Fibroblast of skin of right quadriceps (primary cell): ENCODE results near the gene NCF2.
A peak's percentile ranks its signal among the peaks of the same experiment; 100 is the strongest.
"Not testable (repeated sequence)": the region's sequence is repeated elsewhere in the genome, so short reads cannot be mapped to it uniquely, and the experiment has no call there.

Experiments
- DNase-seq: peaks from one replicate; pipeline ENCODE4 v3.0.0-alpha.2; 2013

Gene NCF2, protein sequence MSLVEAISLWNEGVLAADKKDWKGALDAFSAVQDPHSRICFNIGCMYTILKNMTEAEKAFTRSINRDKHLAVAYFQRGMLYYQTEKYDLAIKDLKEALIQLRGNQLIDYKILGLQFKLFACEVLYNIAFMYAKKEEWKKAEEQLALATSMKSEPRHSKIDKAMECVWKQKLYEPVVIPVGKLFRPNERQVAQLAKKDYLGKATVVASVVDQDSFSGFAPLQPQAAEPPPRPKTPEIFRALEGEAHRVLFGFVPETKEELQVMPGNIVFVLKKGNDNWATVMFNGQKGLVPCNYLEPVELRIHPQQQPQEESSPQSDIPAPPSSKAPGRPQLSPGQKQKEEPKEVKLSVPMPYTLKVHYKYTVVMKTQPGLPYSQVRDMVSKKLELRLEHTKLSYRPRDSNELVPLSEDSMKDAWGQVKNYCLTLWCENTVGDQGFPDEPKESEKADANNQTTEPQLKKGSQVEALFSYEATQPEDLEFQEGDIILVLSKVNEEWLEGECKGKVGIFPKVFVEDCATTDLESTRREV

DNA sequence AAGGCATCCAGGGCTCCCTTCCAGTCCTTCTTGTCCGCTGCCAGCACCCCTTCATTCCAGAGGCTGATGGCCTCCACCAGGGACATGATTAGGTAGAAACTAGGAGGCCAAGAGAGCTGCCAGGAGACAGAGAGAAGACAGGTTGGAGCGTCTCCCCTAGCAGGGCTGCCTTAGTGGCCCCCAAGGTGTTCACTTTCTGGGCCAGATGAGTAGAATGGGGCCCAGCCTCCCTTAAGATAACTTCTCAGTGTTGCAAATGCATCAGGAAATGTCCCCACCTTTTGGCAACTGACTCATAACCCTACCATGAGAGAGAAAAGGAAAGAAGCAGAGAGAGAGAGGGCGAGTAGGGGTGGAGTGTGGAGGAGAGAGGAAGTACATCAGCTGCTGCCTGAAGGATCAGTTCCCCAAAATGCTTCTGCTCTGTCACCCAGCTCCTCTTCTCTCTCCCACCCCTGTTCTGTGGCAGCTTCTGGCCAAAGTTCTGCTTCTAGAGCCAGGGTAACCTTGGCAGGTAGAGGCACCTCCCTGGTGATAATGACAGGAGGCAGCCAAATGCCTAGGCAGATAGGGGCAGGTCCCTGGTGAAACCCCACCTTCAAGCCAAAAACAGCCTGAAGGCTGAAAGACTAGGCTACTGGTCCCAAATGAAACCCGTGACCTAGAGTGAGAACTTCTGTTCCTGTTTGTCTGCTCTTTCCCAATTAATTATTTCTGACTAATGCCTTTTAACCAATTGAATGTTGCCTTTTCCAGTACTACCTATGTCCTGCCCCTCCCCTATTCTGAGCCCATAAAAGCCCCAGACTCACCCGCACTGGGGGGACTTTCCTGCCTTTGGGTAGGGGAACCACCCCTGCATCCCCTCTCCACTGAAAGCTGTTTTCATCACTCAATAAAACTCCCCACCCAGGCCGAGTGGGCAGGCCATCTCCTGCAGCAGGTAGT is at the start of gene NCF2:
NCF2 (minus strand) TSS at position 216 of the 948 bp plus-strand sequence; CDS start at position 86, 130 bp downstream.
- DNase-seq: no peak

DNA sequence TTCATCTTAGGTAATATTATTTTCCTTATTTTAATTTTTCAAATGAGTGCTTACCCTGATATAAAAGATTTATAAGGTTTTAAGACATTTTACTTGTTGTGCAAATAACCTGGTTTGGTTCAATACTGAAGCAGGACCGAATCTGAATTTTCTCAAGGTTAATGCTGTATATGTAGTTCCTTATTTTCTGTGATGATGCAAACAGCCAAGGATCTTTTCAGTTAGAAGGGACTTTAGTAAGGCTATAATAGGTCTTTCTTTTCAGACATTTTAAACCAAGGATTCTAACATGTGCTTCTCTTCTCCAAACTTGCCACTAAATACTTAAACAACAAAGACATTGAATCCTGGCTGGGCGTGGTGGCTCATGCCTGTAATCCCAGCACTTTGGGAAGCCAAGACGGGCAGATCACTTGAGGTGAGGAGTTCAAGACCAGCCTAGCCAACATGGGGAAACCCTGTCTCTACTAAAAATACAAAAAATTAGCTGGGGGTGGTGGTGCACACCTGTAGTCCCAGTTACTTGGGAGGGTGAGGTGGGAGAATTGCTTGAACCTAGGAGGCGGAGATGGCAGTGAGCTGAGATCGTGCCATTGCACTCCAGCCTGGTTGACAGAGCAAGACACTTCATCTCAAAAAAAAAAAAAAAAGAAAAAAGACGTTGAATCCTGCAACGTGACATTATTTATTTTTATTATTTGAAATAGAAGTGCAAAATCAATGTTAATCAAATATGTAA is 48.6 kb upstream of the NCF2 start:
- DNase-seq: no peak

DNA sequence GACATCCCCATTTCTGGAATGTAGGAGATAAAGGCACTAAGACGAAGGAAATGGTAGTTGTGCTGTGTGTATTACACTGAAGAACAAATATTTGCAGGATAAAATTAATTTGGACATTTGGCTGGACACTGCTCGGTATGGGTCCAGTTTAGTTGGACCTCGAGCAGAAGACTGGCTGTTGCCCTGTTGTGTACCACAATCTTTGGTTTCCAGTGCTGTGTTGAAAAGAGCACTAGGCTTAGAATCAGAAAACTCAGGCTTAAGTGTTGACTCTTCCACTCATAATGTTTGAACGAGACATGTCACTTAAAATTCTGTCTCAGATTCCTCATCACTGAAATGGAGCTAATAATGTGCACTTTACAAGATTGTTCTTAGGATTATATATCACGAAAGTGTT is 46.5 kb upstream of the NCF2 start:
- no peak for DNase-seq

DNA sequence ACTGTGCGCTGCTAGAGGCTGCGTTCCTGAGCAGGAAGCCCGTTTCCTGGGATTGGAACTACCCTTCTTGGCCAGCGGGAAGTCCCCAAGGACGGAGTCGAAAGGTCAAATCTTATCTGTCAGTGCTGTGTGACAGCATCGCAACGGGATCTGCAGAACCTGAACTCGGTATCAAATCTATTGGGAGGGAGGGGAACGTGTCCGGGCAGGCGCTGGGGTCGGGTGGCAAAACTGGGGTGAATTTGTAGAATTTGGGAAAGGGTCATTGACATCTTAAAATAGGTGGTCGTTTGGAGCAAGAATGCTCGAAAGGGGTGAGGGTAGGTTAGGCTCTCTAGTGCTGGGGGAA is 46.0 kb upstream of the NCF2 start:
- no peak for DNase-seq

DNA sequence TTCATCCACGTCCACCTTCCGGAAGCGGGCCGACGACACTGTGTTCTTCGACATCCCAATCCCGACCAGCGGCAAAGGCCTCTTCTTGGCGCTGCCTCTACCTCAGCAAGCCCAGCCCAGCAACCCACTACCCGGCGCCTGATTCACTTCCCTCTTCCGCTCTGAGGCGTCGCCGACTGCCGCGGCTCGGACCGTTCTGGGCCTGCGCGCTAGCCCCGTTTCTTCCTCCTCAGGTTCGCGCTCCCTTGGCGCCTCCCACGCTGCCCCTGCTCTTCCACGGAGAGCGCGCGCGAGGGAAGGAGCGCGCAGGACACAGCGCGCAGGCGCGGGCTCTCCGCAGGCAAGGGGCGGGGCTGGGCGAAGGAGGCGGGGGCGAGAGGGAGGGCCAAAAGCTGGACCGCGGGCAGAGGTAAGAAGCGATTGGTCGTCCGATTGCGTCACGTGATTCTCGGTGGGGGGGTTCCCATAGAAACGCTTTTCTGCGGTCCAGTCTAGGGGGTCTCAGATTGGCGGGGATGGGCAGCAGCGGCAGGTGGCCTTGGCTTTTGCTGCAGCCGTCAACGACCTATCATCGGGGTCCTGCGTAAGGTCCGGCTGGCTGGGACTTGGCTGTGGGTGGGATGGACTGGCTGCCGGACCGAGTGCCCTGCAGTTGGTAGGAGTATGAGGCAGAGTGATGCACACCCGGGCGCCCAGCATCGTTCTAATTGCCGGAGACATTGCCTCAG is 45.5 kb upstream of the NCF2 start, which contains the start of gene ARPC5:
ARPC5 (minus strand) TSS at position 178 of the 728 bp plus-strand sequence; CDS start at position 54, 124 bp downstream.
- DNase-seq: peak; percentile 99

- DNase-seq: peak; percentile 35
These were observed 44.9 kb upstream of the NCF2 start for GRCh38 chr1:183635099-183635605.

DNA sequence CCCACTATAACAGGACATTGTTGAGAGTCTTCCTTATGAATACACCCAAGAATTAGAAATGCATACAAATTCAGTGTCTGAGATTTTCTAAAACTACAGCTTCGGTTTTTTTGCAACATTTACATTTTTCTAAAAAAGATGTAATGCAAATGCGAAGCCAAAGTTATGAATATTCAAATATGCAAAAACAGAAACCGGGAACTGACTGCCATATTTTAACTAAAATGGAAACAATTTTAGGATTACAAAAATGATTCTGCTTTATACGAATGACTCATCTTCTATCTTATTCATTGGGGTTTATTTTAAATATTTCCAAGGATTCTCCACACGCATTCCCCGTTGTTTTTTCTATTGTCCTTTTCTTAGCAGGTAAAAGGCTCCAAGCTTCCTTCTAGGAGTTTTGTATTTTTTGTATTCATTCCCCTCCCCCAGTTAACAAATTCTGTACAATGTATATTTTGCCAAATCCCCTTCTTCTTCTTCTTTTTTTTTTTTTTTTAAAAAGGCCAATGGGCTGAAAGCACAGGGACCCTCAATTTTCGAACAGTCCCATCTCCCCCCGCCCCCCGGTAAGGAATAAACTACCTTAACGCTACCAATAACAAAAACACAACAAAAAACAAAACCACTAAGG is 44.3 kb upstream of the NCF2 start:
- DNase-seq: no peak

DNA sequence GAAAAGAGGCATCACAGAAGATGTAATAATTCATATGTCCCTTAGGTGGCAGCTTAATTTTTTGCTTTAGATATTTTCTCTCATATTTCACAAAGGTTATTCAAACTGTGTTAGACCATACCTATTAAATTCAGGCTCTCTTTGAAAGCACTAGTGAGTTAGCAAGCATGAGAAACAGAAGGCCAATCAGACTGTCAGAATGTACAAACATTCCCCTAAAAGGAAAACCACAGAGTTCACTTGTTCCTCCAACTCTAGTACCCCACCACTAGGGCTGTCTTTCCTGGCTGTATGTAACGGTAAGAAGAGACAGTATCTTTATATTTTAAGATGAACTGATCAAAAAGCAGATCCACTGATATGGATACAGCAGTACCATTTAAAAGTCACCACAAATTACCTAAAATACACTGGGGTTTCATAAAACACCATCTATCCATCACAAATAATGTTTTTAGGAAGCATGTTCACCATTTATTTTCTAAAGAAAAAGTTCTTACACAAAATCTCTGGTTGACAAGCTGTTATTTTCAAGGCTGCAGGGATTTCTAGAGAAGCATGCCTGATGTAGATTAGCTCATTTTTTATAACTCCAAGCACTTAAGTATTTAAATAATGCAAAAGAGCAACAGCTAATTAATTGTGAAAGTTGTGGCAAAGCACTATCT is 43.6 kb upstream of the NCF2 start:
- peak; percentile 94 for DNase-seq

DNA sequence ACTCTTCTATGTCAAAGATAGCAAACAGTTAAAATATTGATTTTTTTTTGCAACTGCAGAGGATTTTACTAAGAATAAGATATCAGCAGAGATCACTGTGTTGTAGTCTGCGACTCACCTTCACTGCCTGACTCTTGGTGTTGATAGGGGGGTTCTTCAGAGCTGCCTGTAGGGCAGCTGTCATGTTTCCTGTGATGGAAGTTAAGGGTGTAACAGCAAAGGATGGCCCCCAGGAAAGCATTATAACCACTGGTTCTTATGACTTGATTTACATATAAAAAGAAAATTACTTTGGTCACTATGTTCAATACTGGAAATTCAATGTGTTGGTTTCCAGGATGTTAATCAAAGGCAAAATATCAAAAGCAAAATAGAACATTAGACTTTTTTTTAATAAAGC is 42.7 kb upstream of the NCF2 start:
- peak; percentile 18 for DNase-seq

DNA sequence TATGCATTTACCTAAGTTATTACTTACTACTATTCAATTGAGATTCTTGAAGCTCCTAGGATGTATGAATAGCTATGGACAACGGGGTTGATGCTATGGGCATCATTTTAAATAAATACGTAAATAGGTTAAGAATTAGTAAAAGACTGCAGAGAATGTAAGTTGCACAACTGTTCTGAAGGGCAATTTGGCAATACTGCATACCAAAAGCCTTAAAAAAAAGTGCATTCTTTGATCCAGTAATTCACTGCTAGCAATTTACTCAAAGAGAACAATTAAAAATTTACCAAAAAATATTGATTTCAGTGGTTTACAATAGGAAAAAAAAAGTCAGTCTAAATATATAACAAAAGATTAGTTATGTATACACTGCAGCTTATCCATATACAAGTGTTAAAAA is 41.9 kb upstream of the NCF2 start:
- DNase-seq: peak; percentile 72

- DNase-seq: peak; percentile 16
These were observed 40.5 kb upstream of the NCF2 start for GRCh38 chr1:183630748-183631147.

GRCh38 chr1:183628537-183628936 is 38.3 kb upstream of the NCF2 start:
- no peak for DNase-seq

- DNase-seq: not testable (repeated sequence)
These were observed 36.0 kb upstream of the NCF2 start for GRCh38 chr1:183626236-183626635.

DNA sequence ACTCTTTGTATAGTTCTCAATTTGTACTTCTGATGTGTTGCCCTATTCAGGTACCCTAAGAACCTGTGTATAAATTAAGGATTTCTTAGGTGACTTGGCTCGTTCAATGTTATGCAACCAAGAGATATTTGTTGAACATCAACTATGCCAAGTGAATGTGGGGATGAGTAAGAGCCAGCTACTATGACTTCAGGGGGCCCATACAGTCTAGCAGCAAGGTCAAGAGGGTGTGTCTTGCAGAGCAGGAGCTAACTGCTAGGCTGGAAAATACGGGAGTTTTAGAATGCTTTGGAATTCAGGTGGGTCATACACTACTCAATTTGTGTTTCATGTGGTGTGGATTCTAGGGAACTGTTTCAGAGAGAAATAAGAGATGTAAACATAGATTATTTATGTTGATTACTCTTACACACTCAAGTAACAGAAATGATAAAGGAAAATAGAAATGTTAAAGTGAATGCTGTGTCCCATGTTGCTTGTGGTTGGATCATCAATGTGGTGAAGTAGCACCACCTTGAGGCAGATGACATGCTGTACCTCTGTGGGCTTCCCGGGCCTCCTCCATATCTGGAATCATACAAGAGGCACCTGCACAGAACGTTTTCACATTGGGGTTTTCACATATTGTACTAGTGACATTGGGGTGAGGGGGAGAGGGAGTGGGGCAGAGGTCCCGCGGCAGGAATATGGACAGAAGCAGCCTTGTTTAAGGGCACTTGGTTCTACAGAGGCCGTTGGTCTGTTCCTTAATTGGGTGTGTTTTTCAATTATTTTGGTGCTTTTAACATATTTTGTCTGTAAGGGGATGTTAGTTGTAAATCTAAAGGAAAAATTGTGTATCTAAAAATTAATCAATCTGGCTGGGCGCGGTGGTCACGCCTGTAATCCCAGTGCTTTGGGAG is 32.9 kb upstream of the NCF2 start:
- peak; percentile 63 for DNase-seq

- no peak for DNase-seq
These were observed 31.8 kb upstream of the NCF2 start for GRCh38 chr1:183622013-183622412.

- no peak for DNase-seq
These were observed 30.1 kb upstream of the NCF2 start for GRCh38 chr1:183620311-183620710.

DNA sequence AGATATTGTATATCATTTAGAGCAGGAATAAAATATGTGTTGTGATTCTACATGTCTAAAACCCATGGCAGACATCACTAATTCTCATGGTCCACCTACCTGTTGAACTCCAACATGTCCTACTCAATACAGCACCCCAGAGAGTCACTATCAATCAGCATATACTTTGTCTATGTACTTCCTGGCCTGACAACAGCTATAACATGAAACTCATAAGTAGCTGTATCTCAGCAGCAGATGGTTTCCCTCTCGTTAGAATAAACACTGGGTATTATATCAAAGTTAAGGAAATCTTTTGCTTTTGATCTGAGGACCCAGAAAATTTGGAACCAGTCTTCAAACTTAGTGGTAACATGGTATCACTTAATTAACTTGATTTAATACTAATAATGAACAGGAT is 29.5 kb upstream of the NCF2 start:
- no peak for DNase-seq

- not testable (repeated sequence) for DNase-seq
These were observed 27.9 kb upstream of the NCF2 start for GRCh38 chr1:183618202-183618601.

DNA sequence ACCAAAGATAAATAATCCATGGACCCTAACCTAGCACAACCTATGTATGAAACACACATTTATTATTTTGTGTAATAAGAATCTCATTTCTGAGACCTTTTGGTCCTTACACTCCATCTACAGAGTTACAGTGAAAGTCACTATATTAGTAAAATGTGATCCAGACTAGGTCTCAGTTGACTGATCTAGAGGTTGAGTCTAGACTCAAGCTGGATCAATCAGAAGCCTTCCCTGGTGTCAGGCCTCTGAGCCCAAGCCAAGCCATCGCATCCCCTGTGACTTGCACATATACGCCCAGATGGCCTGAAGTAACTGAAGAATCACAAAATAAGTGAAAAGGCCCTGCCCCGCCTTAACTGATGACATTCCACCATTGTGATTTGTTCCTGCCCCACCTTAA is 22.7 kb upstream of the NCF2 start:
- not testable (repeated sequence) for DNase-seq

DNA sequence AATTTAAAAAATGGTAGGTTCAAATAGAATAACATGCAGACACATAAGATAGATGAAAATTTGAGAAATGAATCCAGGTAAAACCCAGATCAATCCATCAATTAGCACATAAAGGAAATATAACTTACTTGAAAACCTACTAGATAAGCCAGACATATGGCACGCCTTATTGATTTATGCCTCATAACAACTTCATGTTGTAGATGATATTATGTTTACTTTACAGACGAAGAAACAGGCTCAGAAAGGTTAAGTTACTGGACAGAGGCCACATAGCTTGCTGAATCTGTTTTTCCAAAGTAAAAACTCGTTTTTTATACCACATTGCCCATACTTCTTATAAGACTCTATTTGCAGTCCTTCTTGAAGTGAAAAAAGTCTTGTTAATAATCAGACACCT is 22.1 kb upstream of the NCF2 start:
- no peak for DNase-seq
